ENCODE data around the gene RADIL.

GRCh38 chr7:4879396-4880081 lies 4.0 kb downstream of the RADIL start:
- no peak for TF ChIP-seq EZH2 (IDR thresholded peaks at IDR 0.05; ENCODE audit: borderline replicate concordance, insufficient read depth, low read depth, low read length, poor library complexity, severe bottlenecking)
- TF ChIP-seq, protein P1, sequence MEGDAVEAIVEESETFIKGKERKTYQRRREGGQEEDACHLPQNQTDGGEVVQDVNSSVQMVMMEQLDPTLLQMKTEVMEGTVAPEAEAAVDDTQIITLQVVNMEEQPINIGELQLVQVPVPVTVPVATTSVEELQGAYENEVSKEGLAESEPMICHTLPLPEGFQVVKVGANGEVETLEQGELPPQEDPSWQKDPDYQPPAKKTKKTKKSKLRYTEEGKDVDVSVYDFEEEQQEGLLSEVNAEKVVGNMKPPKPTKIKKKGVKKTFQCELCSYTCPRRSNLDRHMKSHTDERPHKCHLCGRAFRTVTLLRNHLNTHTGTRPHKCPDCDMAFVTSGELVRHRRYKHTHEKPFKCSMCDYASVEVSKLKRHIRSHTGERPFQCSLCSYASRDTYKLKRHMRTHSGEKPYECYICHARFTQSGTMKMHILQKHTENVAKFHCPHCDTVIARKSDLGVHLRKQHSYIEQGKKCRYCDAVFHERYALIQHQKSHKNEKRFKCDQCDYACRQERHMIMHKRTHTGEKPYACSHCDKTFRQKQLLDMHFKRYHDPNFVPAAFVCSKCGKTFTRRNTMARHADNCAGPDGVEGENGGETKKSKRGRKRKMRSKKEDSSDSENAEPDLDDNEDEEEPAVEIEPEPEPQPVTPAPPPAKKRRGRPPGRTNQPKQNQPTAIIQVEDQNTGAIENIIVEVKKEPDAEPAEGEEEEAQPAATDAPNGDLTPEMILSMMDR (IDR thresholded peaks at IDR 0.05): no peak
